Hepatocyte (in vitro differentiated cells): ENCODE results near the gene CLEC18A.
"Not testable (repeated sequence)": the region's sequence is repeated elsewhere in the genome, so short reads cannot be mapped to it uniquely, and the experiment has no call there.

ENCODE experiments used
- EZH2phosphoT487 ChIP-seq: fragments of 200-600 bp; sonication (generic); IDR thresholded peaks from one replicate; pipeline ENCODE4 v1.6.1; 2018; ENCODE audit warnings: antibody characterized with exemption, mild to moderate bottlenecking, low read depth, moderate library complexity; ENCODE audit not compliant: unreplicated experiment, severe bottlenecking
- TF ChIP-seq, protein P1 (sequence below): fragments of 200-600 bp; sonication (generic); IDR thresholded peaks from 2 replicates; pipeline ENCODE4 v1.5.1; 2016; ENCODE audit warnings: antibody characterized with exemption, mild to moderate bottlenecking; ENCODE audit not compliant: poor library complexity

DNA sequence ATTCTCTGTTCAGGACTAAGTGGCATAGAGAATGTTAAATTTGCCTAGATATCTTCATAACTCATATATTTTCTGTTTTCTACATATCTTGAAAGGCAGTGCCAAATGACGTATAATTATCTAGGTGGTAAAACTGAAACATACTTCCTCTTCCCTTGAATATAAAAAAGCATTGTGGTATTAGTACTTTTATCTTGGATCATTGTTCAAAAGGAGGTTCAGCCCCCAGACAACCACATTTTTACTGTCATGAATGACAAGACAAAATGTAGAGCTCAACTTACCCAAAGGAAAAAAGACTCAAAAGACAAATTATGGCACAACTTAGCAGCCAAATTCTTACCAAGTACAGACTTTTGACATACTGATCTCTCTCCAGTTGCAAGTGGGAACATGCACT, 34.1 kb downstream of the CLEC18A start:
- TF ChIP-seq, protein P1, sequence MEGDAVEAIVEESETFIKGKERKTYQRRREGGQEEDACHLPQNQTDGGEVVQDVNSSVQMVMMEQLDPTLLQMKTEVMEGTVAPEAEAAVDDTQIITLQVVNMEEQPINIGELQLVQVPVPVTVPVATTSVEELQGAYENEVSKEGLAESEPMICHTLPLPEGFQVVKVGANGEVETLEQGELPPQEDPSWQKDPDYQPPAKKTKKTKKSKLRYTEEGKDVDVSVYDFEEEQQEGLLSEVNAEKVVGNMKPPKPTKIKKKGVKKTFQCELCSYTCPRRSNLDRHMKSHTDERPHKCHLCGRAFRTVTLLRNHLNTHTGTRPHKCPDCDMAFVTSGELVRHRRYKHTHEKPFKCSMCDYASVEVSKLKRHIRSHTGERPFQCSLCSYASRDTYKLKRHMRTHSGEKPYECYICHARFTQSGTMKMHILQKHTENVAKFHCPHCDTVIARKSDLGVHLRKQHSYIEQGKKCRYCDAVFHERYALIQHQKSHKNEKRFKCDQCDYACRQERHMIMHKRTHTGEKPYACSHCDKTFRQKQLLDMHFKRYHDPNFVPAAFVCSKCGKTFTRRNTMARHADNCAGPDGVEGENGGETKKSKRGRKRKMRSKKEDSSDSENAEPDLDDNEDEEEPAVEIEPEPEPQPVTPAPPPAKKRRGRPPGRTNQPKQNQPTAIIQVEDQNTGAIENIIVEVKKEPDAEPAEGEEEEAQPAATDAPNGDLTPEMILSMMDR = not testable (repeated sequence)
- not testable (repeated sequence) for TF ChIP-seq EZH2phosphoT487
